Left ventricle myocardium superior (tissue), 1 donor: ENCODE results near the gene ADAMTS12. TPM values are rescaled to one million over a fixed set of nuclear protein-coding genes. Genes with fewer than 3 reads are reported as not detected.
"Not testable (repeated sequence)": the region's sequence is repeated elsewhere in the genome, so short reads cannot be mapped to it uniquely, and the experiment has no call there.

Source experiments
- ATAC-seq: fragments of 200-7000 bp; cut with Tn5 transposase; one replicate; pipeline ENCODE4 v1.9.1; 2020; ENCODE audit warnings: mild to moderate bottlenecking, moderate library complexity
- DNase-seq: peaks from one replicate; pipeline ENCODE4 v3.0.0-alpha.2; 2020
- intact Hi-C: fragments of 100-400 bp; cut with micrococcal nuclease; formaldehyde crosslinking; loops from one replicate; pipeline ENCODE4 v1.11.0; 2022
- total RNA-seq: library from RNA; stranded (reverse); fragmentation: NEBNext Ultra II Directional; extraction: Animal tissue kit (Norgen Biotek cat#: 25700); gene quantifications from one replicate; pipeline ENCODE4 v1.2.1, GENCODE V29; 2021
- donor health status: DM: no; HTN: yes; CAD: no; lungs with severe emphysema.

The ADAMTS12 gene
- total RNA-seq, 1 donor from 2014 or later = 1.4 TPM

DNA sequence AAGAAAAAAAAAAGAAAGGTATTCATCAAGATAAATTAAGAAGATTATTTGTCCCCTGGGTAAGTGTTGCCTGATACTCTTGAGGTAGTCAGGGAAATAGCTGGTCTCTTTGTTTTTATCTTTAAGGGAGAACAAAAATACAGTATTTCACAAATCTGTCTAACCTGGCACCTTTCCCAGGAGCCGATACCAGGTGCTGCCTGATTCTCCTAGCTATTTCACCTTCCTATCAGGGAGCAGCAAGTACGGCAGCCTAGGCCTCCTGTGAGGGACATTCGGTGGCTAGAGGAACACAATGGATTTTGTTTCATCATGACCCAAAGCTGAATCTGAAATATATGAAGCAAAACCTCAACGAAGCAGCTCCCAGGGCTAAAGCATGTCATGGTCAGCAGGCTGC lies 365.0 kb downstream of the ADAMTS12 start:
- ATAC-seq = no peak
- intact Hi-C loops = no loop called here
- DNase-seq = no peak

DNA sequence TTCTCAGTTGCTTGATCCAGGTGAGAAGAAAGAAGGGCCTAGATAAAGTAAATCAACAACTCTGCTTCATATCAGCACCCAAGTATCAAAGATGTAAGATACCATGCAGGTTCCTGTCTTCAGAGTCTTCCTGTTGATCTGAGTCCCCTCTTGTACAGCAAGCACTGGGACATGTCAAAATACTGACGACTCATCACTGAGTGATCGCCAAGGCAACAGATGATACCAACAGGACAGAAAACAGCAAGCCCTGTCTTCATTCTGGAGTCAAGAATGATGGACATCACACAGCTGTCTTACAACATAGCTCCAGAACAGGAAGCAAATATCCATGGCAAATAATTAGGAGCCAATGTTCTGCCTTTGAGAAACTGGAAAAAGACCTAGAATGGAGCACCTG lies 367.3 kb downstream of the ADAMTS12 start:
- DNase-seq = no peak
- ATAC-seq = no peak
- intact Hi-C loops = no loop called here

DNA sequence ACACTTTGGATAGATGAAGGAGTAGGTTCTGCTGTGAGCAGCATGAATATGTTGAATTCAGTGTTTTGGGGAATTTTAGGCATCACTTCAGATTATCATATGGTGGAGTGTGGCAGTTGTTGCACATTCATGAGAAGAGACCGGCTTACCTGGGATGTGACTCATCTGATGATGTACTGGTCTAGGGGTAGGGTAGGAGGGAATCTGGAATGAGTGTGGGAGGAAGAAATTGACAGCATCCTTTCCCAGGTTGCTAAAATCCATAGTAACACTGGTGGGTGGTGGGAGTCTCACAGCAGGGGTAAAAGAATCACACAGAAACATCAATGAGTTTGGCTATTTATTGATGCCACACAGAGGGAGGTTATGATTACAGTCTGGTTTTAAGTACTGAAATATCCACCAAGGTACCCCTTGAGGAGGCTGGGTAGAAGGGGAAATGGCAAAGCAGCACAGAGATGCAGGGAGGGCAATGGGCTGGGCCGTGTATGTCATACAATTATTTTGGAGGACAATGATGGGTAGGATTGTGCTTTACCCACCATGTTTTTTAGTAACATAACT lies 368.5 kb downstream of the ADAMTS12 start:
- intact Hi-C loops = no loop called here

DNA sequence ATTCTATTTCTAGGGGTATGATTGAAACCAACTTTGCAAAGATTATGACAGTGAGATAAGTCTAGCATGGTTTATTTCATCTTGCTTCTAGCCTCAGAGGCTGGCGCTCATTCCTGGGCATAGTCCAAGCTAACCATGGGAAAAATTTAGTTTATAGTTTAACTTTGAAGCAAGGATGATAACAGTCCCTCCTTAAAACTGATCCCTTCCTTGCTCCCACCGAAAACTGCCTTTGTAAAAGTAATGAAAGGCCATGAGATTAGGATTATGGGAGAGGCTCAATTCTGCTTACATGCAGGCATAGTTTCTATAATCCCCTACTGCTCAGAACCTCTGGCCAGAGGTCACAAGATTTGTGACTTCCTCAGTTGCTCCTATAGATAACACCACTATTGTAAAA lies 375.4 kb downstream of the ADAMTS12 start:
- ATAC-seq (no peak), DNase-seq (no peak)
- intact Hi-C loops = no loop called here

More for the DNA sequence above, 368.5 kb downstream of the ADAMTS12 start:
- ATAC-seq = no peak
- no peak for DNase-seq

DNA sequence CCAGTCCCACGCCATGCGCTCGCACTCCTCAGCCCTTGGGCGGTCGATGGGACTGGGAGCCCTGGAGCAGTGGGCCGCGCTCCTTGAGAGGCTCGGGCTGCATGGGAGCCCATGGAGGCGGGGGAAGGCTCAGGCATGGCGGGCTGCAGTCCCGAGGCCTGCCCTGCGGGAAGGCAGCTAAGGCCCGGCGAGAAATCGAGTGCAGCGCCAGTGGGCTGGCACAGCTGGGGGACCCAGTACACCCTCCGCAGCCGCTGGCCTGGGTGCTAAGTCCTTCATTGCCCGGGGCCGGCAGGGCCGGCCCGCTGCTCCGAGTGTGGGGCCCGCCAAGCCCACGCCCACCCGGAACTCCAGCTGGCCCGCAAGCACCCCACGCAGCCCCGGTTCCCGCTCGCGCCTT lies 376.4 kb downstream of the ADAMTS12 start:
- DNase-seq, ATAC-seq, intact Hi-C loops: not testable (repeated sequence)

DNA sequence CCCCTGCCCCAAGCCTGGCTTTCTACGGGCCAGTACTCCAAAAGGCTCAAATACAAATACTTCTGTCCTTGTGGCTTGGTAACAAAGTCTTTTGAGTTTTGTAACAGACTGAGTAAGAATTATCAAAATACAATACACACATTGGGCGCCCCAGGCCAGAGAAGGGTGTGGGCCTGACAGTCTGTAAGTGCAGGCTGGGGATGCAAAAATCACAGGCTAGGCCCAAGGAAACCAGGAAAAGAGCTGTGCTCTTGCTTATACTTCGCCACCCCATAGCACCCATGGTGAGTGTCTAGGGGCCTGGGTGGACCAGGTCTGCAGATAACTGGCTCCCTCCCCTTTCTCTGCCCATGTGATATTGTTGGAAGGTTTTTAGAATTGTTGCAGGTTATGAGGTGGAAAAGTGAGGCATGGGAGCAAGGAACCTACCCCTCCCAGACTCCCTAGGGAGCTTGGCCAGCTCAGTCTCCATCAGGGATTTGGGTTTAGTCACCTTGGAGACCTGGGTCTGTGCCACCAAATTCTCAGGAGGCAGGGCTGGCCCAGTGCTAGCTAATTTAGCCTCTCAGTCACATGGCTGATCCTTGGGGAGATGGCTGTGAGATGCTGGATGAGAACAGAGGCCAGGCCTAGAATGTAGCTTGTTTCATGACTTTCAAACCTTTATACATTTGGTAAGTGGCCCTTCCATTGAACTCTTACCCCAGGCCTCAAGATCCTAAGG lies 378.2 kb downstream of the ADAMTS12 start:
- ATAC-seq (no peak), DNase-seq (no peak)
- intact Hi-C loops = no loop called here

DNA sequence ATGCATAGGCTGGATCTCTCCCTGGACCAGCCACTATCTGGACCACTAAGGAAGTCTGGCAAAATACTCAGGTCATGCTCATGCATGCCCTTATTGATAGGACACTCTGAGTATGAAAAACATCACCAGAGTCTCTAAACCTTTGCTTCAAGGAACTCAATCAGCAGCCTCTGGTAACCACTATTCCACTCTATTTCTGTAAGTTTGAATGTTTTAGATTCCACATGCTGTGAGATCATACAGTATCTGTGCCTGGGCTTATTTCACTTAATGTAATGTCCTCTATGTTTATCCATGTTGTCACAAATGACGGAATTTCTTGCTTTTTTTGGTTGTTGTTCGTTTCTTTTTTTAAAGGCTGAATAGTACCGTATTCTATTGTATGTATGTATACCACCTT lies 382.8 kb downstream of the ADAMTS12 start:
- DNase-seq (no peak), ATAC-seq (no peak)
- intact Hi-C loops = no loop called here

DNA sequence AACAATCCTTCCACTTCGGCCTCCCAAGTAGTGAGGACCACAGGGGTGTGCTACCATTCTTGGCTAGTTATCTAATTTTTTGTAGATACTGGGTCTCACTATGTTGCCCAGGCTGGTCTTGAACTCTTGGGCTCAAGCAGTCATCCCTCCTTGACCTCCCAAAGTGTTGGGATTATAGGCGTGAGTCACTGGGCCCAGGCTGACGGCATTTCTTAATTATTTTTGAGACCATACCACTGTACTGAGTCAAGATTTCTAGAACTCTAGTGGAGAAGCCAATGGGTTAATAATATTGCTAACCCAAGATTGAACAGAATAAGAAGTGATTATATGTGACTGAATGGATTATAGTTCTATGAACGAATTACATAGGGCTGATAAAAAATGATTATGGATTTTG lies 384.4 kb downstream of the ADAMTS12 start:
- intact Hi-C loops = no loop called here
- DNase-seq (no peak), ATAC-seq (no peak)

DNA sequence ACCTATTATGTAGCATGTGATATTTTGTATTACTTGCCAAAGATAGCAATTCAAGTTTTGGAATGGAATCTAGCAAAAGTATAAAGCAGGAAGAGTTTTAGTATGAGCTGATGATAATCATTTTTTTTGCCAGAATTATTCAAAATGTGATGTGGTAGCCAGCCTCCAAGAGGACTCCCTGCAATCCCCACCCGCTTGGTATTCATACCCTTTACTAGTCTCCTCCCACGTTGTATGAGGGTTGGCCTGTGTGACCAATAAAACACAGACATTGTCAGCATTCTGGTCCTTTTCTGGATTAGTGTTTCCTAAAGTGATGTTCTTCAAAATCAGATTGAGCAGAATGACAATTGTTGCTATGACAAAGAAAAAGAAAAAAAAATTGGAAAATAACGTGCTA lies 387.2 kb downstream of the ADAMTS12 start:
- DNase-seq (no peak), ATAC-seq (no peak)
- intact Hi-C loops = no loop called here

DNA sequence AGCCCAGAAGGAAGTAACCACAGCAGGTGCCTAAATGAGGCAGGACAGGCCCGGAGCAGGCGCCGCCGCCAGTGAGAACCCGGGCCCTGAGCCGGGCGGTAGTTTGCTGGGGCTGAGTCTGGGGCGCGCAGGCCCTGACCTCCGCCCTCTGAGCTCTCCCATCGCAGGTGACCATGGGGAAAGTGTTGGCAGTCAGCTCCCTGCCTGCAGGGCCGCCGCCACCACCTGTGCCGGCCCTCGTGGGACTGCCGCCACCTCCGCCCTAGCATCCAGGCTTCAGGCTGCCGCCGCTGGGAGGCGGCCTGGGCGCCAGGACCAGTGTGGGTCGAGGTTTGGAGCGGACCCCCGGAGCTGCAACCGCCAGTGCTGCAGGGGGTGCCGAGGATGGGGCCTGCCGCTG lies 389.9 kb downstream of the ADAMTS12 start:
- no peak for DNase-seq
- ATAC-seq = no peak
- intact Hi-C loops = no loop called here

DNA sequence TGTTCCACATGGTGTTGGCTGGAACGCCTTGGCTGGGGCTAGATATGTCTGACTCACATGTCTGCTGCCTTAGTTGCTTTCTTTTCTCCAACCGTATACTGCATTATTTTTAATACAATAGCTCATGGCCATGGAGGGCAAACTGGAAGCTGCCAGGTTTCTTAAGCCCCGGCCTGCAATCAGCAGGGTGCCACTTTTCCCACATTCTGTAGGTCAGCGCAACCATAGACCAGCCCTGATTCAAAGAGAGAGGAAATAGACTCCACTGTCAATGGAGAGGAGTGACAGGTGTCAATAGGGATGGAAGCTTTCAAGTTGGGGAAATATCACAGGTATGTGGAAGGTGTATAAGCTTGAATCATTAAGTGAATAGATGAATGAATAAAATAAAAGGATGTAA lies 390.5 kb downstream of the ADAMTS12 start:
- intact Hi-C loops = no loop called here
- no peak for DNase-seq
- no peak for ATAC-seq

DNA sequence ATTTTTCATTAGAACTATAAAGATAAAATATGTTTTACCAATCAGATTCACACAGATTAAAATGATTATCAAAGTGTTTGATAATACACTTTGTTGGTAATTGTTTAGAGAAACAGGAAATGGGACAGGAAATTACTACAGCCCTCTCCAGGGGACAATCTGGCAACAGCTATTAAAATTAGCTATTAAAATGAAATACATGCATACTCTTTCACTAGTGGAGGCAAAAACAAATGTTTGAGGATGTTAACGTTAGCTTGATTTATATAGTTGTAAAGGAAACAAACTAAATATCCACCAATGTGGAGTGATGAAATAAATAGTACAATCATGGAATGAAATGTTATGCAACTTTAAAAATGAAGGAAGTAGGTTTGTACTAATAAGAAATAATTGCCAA lies 397.3 kb downstream of the ADAMTS12 start:
- no peak for ATAC-seq
- intact Hi-C loops = no loop called here
- no peak for DNase-seq

DNA sequence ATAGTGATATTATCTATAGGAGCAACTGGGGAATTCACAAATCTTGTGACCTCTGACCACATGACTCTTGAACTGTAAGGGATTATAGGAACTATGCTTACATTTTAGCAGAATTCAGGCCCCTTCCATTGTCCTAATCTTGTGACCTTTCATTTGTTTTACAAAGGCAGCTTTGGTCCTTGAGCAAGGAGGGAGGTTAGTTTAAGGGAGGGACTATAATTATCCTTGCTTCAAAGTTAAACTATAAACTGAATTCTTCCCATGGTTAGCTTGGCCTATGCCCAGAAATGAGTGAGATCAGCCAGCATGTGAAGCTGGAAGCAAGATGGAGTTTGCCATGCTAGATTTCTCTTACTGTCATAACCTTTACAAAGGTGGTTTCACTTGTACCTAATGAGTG lies 399.8 kb downstream of the ADAMTS12 start:
- DNase-seq (no peak), ATAC-seq (no peak)

DNA sequence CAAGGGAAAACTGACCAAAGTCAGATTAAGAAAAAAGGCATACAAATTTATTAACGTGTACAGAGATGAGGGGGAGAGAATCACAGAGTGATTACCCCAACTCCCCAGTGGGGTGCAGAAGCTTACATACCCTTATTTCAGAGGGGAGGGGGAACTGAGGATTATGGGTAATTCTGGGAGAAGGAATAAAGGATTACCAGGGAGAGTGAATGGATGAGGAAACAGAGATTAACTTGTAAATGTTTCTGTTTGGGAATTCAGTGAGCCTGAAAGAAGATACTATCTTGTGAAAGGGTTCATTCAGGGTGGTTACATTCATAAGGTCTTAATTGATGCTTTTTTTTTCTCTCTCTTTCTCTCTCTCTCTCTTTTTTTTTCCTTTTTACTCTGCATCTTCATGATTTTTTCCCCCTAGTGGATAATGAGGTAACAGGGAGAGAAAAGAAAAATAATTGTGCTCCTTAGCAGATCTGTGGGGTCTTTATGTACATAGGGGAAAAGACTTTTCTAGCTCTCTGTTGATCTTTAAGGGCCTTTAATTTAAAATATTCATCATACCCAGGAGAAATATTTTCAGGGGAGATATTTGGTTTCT lies 401.6 kb downstream of the ADAMTS12 start:
- intact Hi-C loops = no loop called here
- DNase-seq (no peak), ATAC-seq (no peak)

More for the DNA sequence above, 399.8 kb downstream of the ADAMTS12 start:
- intact Hi-C loops = no loop called here

DNA sequence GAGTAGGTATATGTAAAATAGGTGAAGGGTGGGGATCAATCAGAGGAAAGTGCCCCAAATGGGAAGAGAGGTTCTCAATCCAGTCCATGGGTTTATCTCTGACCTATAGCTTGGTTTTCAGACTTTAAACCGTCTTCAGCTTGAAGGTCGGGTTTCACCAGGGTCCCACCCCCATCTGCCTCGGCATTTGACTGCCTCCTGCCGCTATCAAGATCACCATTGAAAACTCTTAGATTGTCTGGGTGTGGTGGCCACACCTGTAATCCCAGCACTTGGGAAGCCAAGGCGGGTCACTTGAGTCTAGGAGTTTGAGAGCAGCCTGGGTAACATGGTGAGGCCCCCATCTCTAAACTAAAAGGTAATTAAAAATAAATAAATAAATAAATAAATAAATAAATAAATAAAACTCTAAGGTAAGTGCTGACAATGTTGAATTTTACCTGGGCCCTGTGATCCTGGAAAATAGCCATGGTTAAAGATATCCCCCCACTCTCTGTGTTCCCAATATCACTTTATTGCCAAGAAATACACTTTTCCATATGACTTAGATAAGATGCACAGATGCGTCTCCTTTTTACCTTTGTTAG lies 402.2 kb downstream of the ADAMTS12 start:
- DNase-seq (no peak), ATAC-seq (no peak)
- intact Hi-C loops = no loop called here

DNA sequence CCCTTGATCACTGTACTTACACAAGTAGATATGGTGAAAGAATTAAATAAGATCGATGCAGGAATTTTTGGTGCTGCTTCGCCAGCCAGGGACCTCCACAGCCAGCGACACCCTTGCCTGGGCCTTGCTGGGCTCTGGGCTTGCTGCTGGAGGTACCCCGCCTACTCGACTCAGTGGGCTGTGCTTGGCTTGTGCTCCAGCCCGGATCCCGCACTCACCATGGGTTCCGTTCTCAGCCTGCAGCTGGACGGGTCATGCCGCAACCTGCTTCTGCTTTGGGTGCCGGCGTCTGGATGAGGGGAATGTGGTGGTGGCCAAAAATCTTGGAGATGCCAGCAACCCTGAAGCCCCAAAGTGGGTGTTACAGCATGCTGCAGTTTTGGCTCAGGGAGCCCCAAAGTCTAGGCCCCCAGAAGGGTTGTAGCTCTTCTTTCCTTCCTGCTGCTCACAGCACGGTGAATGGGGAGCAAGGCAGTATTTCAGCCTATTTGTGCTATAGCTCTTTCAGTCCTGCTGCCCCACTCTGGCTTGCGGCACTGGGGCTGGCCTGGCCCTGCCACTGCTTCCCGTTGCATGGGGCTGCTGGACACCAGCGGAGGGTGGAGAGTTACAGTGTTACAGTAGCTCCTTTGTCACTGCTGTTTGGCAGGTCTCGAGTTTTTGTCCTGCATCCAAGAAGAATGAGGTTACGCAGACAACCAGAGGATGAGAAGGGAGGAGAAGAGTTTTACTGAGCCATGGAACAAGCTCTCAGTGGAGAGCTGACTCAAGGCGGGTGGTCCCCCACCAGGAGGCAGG lies 403.0 kb downstream of the ADAMTS12 start:
- DNase-seq (no peak), ATAC-seq (no peak)
- intact Hi-C loops = no loop called here

DNA sequence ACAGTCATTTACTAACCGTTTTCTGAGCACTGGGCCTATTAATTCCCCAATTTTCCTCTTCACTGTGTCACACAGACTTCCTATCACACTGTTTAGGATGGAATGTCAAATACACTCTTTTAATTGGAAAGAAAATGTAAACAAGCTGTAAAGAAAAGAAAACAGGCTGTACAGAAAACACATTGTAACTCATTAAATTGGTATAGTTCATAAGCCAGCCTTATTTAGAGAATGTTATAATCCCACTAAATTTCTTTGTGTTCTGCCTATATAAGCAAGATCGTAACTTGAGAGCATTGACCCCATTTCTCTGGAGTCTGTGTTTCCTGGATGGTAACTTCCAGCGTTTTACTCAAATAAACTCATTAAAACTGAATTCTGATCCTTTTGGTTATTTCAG lies 404.6 kb downstream of the ADAMTS12 start:
- no peak for DNase-seq
- intact Hi-C loops = no loop called here

DNA sequence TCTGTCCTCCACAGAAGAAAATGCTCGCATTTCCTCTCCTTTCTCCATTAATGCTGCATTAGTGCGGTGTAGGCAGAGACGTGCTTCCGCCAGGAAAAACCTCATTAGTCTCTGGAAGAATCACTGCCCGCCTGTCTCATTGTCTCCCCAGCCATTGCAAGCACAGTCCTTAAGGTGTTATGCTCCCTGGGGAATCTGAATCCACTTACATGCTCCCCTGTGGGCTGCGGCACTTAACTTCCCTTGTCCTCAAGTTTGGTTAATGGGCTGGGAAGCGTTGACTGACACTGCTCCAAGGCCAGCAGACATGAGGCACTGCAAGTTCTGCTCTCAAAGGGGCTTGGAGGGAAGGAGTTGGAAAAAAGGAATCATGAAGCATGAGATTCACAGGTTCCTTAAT lies 409.5 kb downstream of the ADAMTS12 start:
- no peak for ATAC-seq
- intact Hi-C loops = no loop called here
- DNase-seq = no peak

More for the DNA sequence above, 404.6 kb downstream of the ADAMTS12 start:
- ATAC-seq = no peak

DNA sequence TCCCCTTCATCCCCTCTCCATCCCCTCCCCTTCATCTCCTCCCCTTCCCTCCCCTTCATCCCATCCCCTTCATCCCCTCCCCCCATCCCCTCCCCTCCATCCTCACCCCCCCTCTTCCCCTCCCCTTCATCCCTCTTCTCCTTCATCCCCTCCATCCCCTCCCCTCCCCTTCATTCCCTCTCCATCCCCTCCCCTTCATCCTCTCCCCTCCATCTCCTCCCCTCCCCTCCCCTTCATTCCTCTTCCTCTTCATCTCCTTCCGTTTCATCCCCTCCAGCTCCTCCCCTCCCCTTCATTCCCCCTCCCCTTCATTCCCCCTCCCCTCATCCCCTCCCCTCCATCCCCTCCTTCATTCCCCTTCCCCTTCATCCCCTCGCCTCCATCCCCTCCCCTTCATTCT lies 410.9 kb downstream of the ADAMTS12 start:
- intact Hi-C loops = no loop called here
- DNase-seq (no peak), ATAC-seq (no peak)

DNA sequence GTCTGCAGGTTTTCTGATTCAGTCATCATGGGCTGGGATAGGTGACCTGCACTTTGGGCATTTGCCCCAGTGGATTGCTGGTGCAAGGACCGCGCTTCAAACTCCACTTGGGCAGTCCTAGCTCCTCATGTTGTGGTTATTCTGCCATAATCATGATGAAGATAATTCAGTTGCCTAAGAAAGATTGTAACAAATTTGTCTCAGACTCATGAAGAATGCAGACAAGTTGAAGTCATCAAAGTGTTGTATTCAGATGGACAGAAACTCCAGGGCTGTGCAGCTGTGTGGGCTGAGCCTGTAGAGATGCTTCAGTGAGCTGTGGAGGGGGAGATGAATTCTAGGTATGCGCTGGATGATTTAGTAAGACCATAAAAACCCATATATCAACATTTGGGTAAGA lies 412.5 kb downstream of the ADAMTS12 start:
- intact Hi-C loops = no loop called here
- ATAC-seq = no peak
- DNase-seq = no peak
